Measurements from ENCODE around the gene BTLA.

The BTLA gene

DNA sequence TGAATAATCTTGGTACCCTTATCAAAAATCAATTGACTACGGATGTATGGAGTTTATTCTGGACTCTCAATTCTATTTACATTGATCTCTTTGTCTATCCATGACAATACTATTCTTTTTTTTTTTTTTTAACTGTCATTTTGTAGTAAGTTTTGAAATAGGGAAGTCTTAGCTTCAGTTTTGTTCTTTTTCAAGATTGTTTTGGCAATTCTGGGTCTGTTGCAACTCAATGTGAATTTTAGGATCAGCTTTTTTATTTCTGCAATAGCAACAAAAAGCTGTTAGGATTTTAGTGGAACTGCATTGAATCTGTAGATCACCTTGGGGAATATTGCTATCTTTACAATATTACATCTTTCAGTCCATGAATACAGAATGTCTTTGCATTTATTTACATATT is 21.4 kb downstream of the BTLA start:
- TF ChIP-seq, protein P1, sequence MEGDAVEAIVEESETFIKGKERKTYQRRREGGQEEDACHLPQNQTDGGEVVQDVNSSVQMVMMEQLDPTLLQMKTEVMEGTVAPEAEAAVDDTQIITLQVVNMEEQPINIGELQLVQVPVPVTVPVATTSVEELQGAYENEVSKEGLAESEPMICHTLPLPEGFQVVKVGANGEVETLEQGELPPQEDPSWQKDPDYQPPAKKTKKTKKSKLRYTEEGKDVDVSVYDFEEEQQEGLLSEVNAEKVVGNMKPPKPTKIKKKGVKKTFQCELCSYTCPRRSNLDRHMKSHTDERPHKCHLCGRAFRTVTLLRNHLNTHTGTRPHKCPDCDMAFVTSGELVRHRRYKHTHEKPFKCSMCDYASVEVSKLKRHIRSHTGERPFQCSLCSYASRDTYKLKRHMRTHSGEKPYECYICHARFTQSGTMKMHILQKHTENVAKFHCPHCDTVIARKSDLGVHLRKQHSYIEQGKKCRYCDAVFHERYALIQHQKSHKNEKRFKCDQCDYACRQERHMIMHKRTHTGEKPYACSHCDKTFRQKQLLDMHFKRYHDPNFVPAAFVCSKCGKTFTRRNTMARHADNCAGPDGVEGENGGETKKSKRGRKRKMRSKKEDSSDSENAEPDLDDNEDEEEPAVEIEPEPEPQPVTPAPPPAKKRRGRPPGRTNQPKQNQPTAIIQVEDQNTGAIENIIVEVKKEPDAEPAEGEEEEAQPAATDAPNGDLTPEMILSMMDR (conservative IDR thresholded peaks at IDR 0.05; ENCODE audit: low read depth, low read length) = no peak
- H3K4me3 ChIP-seq (ENCODE audit: low read depth, low read length) = no peak overlapping the region
- no peak for DNase-seq (ENCODE audit: low read depth)

DNA sequence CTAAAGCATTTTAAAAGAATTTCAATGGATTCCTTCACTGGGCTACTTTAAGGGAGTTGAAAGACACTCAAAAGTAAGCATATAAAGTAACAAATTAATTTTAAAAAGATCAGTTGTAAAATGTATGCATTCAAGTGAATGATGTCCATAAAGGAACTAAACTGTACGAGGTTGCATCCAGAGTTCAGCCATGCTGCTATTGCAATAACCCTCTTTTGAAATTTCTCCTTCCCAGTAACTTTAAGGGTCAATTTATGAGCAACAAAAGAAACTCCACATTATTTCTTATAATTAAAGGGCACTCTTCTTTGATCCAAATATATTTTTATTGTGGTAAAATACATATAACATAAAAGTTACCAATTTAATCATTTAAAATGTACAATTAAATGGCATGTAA is 22.9 kb downstream of the BTLA start:
- TF ChIP-seq, protein P1 (conservative IDR thresholded peaks at IDR 0.05; ENCODE audit: low read depth, low read length) = no peak
- no peak for DNase-seq (ENCODE audit: low read depth)
- H3K4me3 ChIP-seq (ENCODE audit: low read depth, low read length) = no peak overlapping the region

DNA sequence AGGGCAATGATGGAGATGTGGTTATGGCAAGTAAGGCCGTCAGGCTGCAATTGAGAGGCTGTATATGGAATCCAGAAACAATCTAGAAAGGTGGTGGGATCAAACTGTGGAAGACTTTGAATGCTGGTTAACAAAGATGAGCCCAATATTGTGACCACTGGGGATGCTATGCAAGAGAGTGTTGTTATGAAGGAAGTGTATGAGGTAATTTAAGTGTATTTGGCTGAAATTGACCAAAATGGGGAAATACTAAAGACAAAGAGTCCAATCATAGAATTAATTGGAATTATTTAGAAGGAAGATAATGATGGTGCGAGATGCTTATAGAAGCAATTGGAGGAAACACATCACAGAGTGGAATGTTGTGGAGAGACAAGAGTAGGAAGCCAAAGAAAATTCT is 24.5 kb downstream of the BTLA start:
- H3K4me3 ChIP-seq (ENCODE audit: low read depth, low read length) = no peak overlapping the region
- TF ChIP-seq, protein P1 (conservative IDR thresholded peaks at IDR 0.05; ENCODE audit: low read depth, low read length) = no peak
- DNase-seq (ENCODE audit: low read depth) = no peak

DNA sequence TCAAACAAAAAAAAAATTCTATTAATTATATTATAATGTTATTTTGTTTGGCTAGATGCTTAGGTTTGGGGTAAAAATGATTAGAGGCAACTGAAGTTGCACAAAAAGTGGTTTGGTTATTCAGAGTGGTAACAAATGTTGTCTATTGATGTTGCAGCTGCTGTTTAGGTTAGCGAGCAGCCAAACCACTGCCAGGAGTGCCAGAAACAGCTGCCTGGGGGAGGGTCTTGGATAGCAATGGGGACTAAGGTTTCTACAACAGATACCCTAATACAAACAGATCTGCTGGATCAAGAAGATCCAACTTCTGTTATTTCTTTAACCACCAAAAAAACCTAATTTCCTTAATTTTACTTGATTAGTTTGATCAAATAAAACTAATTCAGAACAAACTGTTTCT is 26.6 kb downstream of the BTLA start:
- TF ChIP-seq, protein P1 (conservative IDR thresholded peaks at IDR 0.05; ENCODE audit: low read depth, low read length) = no peak
- no peak for DNase-seq (ENCODE audit: low read depth)
- H3K4me3 ChIP-seq (ENCODE audit: low read depth, low read length) = no peak overlapping the region

DNA sequence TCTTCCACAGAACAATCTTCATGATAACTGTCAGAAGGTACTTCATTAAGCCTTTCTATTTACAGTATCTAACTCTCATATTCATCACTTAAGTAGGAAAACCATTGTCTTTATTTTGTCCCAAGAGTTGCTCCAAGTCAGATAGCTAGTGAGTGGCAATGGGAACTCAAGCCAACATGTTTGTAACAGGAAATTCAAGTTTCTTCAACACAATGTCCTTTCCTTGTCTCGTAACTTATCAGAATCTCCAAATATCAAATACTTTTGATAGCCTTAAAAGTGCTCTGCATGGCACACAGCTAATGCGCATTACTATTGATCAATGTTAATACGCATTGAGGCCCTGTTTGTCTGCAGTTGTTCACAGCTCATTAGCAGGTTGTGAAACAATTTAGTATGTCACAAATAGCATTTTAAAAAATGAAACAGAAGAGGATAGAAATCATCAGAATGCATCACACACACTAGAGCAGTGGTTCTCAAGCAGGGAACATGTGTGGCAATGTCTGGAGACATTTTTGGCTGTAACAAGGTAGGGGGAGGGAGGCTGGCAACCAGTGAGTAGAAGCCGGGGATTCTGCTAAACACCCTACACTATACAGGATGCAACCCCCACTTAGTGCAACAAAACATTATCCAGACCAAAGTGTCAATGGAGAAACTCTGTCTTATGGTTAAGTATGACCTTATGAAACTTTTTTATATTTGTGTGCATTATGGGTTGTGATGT is 27.5 kb downstream of the BTLA start:
- TF ChIP-seq, protein P1 (conservative IDR thresholded peaks at IDR 0.05; ENCODE audit: low read depth, low read length) = no peak
- no peak overlapping the region for H3K4me3 ChIP-seq (ENCODE audit: low read depth, low read length)
- no peak for DNase-seq (ENCODE audit: low read depth)

DNA sequence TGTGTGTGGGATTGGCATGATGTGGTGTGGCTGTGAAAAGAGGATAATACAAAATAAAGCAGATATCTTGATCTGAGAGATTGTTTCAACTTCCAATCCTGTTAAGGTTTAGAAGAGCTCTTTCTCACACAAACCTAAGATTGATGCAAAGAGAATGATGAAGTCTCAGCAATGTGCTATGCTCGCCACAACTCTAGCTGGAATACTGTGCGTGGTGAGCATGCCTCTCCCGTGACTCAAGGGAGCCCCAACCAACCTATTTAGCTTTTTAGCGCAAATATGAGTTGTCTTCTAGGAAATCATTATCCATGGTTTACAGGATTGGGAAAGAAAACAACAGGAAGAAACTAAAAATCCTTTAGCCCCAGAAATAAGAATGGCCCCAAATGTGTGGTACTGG is 28.5 kb downstream of the BTLA start:
- no peak overlapping the region for H3K4me3 ChIP-seq (ENCODE audit: low read depth, low read length)

More for the DNA sequence above, 28.5 kb downstream of the BTLA start:
- TF ChIP-seq, protein P1 (conservative IDR thresholded peaks at IDR 0.05; ENCODE audit: low read depth, low read length) = no peak
- DNase-seq (ENCODE audit: low read depth) = peak; percentile 29
